Measurements from ENCODE around the gene BBS4. TPM values are rescaled to one million over a fixed set of nuclear protein-coding genes. Genes with fewer than 3 reads are reported as not detected.

The BBS4 gene
- total and polyA plus RNA-seq, 9 of the 15 experiments (the other 6 are each of a cell fraction or from before 2014, with no cell fraction given), result 25.1 to 80.7 (median 38.9) TPM

GRCh38 chr15:72764656-72765055 lies 78.6 kb downstream of the BBS4 start:
- no peaks in the 10 kb centered on the region for H3K27me3 ChIP-seq (ENCODE audit: control insufficient read depth in 2 of 2, insufficient read depth in 2 of 2, low read length in 2 of 2)
- H3K36me3 ChIP-seq (ENCODE audit: control insufficient read depth, insufficient read depth, low read length), result peaks cover 83% of the 10 kb centered on the region
- no peak overlapping the region for H3K9ac ChIP-seq (ENCODE audit: insufficient read depth in 1 of 2, low read depth in 2 of 2, low read length in 2 of 2)
- ATAC-seq (no peak), FAIRE-seq (no peak), DNase-seq (ENCODE audit: extremely low read depth in 1 of 4, low spot score in 3 of 4) (no peak)
- no peak overlapping the region for H2AFZ ChIP-seq (ENCODE audit: low read depth, low read length)
- no peaks in the 10 kb centered on the region for H3K9me3 ChIP-seq (replicated peaks; ENCODE audit: control insufficient read depth, insufficient read depth, low read depth, low read length)
- H4K20me1 ChIP-seq (replicated peaks; ENCODE audit: control insufficient read depth, insufficient read depth, low read length), result no peaks in the 10 kb centered on the region
- no TSS peak for BruUV-seq (replicated peaks)
- no peaks in the 10 kb centered on the region for H3K4me1 ChIP-seq (replicated peaks in 1 of 2; ENCODE audit: control insufficient read depth in 2 of 2, insufficient read depth in 2 of 2, low read length in 2 of 2)
- in situ Hi-C loops (cut with MboI) (no loop called here), intact Hi-C loops (cut with micrococcal nuclease) (no loop called here)
- CTCF ChIA-PET (ENCODE audit: low intra/inter-chr PET ratio), result no interaction called here
- 98% methylated on average over 3 of the region's 3 CpGs for WGBS (ENCODE audit: insufficient coverage, low coverage, missing lambda C conversion rate)
- no peak overlapping the region for H3K4me2 ChIP-seq (ENCODE audit: insufficient read depth, low read length)
- TF ChIP-seq KLF13 (tag; IDR thresholded peaks at IDR 0.05; ENCODE audit: borderline replicate concordance, low read depth) (no peak), POLR2B (IDR thresholded peaks at IDR 0.05; ENCODE audit: low read depth, partially characterized antibody) (no peak), CUX1 (CRISPR knock-in tag; IDR thresholded peaks at IDR 0.05) (no peak), NR2C2 (CRISPR knock-in tag; IDR thresholded peaks at IDR 0.05) (no peak), NR2C2 (tag; IDR thresholded peaks at IDR 0.05) (no peak), POU5F1 (IDR thresholded peaks at IDR 0.05; ENCODE audit: borderline replicate concordance, low read depth, low read length, partially characterized antibody) (no peak), HMG20A (CRISPR knock-in tag; conservative IDR thresholded peaks at IDR 0.05) (no peak)
- peaks cover 6% of the 10 kb centered on the region; the same call in 1 of the 3 replicates for H3K79me2 ChIP-seq (ENCODE audit: control insufficient read depth, insufficient read depth, low read length)
- no peak overlapping the region for H3K4me3 ChIP-seq
- POLR2A ChIA-PET, result interaction anchor here (1.0 to 1.6 kb wide), 3 partner anchors 8 to 18 kb away, joined by 3 to 5 read pairs (median 5); no protein-coding TSS in a partner anchor
- no peaks in the 10 kb centered on the region for H3K9me1 ChIP-seq (ENCODE audit: control insufficient read depth, insufficient read depth, low read length)
- no peak overlapping the region for H3K27ac ChIP-seq (ENCODE audit: extremely low read depth, low read depth, low read length)

Measured in K562 (cell line).